Ammon's horn (tissue), 1 donor: ENCODE results near the gene ACACA.
A peak's percentile ranks its signal among the peaks of the same experiment; 100 is the strongest.

ENCODE experiments used
- DNase-seq: peaks from one replicate; pipeline ENCODE4 v3.0.0-alpha.2; 2016; ENCODE audit warnings: low spot score

The ACACA gene

GRCh38 chr17:37068266-37068665 is 338.4 kb downstream of the ACACA start:
- no peak for DNase-seq

GRCh38 chr17:37067555-37068111 is 339.0 kb downstream of the ACACA start:
- DNase-seq = no peak

- DNase-seq = no peak
Observed at GRCh38 chr17:37066322-37067255, 340.0 kb downstream of the ACACA start.

- DNase-seq = no peak
Observed at GRCh38 chr17:37065486-37066321, 340.9 kb downstream of the ACACA start.

DNA sequence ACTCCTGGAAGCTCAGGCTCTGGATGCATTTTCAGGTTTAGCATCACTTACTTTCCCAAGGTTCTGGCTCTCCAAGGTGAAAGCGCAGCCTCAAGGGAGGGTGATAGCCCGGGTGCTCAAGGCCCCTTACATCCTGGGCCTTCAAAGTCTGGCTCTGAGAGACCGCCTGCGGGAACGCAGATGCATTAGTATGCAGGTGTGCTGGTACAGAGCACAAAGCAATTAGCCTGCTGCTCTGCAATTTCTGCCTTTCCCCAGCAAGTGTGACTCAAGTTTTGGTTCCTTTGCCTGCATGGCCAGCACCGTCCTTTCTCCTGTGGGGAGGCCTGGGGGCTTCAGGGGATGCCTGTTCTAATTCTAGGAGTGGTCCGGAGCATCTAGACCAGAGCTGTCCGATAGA is 341.7 kb downstream of the ACACA start:
- no peak for DNase-seq

- no peak for DNase-seq
Observed at GRCh38 chr17:37064206-37064605, 342.4 kb downstream of the ACACA start.

DNA sequence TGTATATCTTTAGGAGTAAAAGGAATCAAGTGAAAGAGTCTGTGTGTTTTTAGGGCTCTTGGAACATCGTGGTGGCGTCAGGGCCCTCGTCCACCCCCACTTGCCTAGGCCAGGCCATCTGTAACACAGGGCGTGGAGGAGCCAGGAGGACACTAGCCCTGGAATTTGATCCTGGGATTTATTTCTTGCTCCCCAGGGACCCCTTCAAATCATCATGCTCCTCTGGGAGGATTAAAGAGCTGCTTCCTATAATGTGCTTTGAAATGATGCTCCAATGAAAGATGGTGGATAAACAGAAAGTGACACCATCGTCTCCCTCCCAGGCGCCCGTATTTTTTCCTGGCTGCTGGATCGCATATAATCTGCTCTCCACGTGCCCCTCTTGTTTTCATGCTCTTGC is 344.6 kb downstream of the ACACA start:
- DNase-seq = no peak

GRCh38 chr17:37060928-37061327 is 345.7 kb downstream of the ACACA start:
- no peak for DNase-seq

DNA sequence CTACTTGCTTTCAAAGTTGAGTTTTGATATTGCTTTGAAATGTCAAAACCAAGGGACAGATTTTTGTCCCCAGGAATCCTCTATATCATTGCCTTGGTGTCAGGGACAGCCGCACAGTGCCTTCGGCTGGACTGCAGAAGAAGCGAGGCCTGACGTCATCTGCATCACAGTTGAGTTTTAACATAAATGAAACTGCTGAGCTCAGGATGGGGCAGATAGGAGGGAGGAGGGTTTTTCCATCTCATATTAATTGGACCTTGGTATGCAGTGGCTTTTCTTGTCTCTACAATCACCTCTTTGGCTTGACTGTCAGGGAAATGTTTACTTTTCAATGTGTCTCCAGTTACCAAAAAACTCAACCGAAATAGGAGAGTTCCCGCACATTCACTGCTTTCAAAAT is 346.5 kb downstream of the ACACA start:
- no peak for DNase-seq

DNA sequence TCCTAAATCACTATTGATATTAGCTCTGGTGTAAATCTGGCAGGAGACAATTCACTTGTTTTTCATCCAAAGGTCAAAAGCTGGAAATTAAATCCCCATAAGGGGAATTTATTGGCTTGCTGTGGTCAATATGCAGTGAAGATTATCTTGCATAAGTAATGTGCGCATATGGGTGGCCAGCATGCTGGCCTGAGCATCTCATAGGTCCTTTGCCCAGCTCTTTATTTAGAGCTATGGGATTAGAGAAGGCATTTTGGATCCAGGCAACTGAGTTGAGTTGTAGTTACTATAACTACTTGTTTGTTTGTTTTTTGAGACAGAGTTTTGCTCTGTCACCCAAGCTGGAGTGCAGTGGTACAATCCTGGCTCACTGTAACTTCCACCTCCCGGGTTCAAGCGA is 347.1 kb downstream of the ACACA start:
- no peak for DNase-seq

GRCh38 chr17:37056622-37057021 is 350.0 kb downstream of the ACACA start:
- DNase-seq = no peak

DNA sequence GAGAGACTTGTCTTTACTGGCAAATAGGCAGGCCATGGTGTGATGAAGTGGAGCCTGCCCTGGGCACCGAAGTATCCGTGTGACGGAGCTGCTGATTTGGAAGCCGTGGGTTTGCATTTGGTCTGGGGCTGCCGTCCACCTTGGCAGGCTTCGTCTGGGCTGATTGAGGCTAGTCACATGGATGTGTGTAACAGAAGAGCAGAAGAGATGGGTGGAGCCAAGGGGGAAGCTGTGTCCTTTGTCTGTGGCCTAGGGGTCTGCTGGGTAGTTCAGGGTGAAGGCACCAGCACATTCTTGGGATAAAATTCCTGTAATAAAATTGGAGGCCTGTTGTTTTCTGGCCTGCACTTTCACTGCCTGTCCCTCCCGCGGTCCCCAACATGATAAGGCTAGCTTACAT is 351.7 kb downstream of the ACACA start:
- DNase-seq = no peak

DNA sequence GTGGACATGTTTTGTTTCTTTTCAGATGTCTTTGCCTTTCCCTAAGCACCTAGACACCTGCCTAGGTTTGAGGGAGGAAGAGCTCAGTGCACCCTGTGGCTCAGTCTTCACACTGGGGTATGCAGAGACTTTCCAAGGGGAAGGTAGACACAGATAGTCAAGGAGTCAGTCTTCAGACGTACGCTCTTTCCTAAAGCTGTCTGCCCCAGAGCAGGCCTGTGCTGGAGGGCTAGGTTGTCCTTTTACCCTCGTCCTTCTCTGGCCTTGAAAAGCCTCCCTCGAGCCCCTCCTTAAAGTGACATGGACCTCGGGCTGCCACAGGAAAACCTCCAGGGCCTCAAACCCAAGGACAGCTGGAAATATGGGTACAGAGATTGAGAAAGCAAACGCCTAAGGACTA is 354.2 kb downstream of the ACACA start:
- no peak for DNase-seq

GRCh38 chr17:37051833-37052232 is 354.8 kb downstream of the ACACA start:
- DNase-seq = no peak

DNA sequence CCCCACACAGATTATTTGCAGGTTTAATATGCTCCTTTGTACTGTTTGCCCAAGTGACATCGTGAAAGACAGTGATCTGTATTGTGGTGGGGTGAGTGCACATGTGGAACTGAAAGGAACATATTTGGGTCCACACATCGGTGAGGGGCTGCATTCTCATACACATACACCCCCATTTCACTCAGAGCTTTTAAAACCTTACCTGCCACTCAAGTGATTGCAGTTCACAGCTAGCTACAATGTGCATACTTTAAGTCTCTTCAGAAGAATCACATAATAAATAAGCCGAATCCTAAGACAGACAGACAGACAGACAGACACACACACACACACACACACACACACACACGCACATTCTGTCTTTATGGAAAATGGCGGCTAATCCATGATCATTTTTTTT is 355.3 kb downstream of the ACACA start:
- no peak for DNase-seq

GRCh38 chr17:37050920-37051319 is 355.7 kb downstream of the ACACA start:
- DNase-seq = no peak

DNA sequence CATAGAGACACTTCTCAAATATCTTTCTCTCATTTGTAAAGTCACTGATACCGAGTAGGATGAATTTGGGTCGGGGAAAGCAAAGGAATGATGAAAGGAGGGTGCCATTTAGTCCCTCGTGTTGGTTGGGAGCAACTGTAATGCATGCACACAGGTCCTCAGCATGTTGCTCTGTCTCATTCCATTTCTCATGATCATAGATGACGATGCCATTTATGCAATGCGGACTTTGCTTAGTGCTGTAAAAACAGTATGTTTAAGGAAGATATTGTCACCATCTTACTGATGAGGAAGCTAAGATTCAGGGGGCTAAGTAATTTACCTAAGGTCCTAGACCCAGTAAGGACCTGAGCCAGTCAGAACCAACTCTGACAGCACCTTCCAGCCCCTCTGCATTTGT is 357.8 kb downstream of the ACACA start:
- DNase-seq = no peak

DNA sequence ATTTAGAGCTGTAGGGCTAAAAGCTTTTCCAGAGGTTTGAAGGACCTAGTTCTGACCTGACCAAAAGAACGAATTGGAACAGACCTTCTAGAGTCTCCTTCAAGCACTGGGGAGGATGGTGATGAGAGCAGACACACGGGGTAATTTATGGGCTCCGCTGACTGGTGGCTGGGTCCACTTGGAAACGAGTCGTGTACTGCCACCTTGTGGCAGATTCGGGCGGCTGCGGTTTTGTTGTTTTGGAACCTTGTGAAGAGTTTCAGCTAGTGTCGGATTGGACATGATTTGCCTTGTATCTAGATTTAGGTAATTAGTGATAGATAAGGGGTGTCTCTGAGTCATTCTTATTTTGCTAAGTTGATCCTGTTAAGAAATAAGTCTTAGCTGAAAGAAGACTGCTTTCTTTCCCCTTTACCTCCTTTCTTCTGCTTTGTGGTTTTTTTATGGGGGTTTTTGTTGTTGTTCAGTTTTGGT is 359.0 kb downstream of the ACACA start:
- DNase-seq = peak; percentile 89

DNA sequence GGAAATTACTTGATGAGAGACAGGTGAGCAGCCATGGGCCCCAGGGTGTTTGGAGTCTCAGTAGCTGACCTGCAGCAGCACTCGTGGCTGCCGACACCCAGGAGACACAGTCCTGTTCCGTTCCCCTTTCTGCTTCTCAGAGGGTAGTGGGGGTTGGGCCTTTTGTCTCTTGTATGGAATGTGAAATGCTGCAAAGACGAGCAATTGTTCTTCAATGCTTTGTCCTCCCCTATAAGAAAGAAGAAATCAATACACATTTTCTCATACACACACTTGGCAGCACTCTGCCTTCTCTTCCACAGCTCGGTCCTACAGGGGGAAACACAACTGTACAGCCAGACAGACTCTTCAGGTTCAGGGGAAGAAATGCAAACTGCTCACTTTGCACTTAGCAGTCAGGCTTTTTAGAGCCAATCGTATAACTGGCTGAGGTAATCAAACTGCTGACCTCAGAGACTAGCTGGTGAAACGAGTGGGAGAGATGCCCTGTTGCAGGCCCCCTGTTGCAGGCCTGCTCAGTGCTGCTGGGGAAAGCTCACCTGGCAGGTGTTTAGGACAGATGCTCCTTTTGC is 361.2 kb downstream of the ACACA start:
- no peak for DNase-seq

DNA sequence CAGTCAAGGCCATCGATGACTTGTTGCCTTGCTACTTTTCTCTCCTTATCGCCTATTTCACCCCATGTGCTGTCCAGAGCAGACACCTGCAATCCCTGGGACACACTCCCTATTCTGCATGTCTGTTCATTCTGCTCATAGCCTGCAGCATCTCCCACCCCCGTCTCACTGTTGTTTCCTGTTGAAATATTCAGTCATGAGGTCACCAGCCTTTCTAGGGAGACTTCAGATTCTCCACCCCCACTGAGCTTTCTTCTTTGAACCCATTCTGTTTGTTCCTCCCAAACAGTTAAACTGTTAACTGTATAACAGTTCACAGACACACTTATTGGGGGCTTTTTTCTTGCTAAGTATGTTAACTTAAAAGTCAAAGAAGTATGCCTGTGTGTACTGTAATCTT is 363.4 kb downstream of the ACACA start:
- DNase-seq = no peak

DNA sequence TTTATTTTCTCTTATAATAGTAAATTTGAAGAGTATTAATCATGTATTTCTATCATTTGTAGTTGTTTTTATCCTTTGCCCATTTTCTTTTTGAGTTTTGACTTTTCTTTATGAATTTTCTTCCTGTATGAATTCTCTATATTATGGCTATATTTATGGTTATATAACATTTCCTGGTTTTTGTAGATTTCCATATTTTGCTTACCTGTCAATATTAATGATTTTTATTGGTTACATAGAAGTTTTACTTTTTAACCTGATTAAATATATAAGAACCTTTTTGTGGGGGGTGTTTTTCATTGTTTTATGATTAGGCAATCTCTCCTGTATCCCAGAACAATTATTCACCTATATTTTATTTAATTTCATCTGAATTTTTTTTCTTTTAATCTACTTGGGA is 364.7 kb downstream of the ACACA start:
- DNase-seq = no peak

- no peak for DNase-seq
Observed at GRCh38 chr17:37039269-37039668, 367.4 kb downstream of the ACACA start.
